HG02678 (cell line): ENCODE measurements around the gene SLC39A6.
"Not testable (repeated sequence)": the region's sequence is repeated elsewhere in the genome, so short reads cannot be mapped to it uniquely, and the experiment has no call there.

Experiments
- ATAC-seq: cut with Tn5 transposase; IDR thresholded peaks from one replicate; pipeline ENCODE4 v1.9.1; 2021; ENCODE audit warnings: mild to moderate bottlenecking, moderate library complexity; ENCODE audit not compliant: unreplicated experiment

Gene SLC39A6, protein sequence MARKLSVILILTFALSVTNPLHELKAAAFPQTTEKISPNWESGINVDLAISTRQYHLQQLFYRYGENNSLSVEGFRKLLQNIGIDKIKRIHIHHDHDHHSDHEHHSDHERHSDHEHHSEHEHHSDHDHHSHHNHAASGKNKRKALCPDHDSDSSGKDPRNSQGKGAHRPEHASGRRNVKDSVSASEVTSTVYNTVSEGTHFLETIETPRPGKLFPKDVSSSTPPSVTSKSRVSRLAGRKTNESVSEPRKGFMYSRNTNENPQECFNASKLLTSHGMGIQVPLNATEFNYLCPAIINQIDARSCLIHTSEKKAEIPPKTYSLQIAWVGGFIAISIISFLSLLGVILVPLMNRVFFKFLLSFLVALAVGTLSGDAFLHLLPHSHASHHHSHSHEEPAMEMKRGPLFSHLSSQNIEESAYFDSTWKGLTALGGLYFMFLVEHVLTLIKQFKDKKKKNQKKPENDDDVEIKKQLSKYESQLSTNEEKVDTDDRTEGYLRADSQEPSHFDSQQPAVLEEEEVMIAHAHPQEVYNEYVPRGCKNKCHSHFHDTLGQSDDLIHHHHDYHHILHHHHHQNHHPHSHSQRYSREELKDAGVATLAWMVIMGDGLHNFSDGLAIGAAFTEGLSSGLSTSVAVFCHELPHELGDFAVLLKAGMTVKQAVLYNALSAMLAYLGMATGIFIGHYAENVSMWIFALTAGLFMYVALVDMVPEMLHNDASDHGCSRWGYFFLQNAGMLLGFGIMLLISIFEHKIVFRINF

DNA sequence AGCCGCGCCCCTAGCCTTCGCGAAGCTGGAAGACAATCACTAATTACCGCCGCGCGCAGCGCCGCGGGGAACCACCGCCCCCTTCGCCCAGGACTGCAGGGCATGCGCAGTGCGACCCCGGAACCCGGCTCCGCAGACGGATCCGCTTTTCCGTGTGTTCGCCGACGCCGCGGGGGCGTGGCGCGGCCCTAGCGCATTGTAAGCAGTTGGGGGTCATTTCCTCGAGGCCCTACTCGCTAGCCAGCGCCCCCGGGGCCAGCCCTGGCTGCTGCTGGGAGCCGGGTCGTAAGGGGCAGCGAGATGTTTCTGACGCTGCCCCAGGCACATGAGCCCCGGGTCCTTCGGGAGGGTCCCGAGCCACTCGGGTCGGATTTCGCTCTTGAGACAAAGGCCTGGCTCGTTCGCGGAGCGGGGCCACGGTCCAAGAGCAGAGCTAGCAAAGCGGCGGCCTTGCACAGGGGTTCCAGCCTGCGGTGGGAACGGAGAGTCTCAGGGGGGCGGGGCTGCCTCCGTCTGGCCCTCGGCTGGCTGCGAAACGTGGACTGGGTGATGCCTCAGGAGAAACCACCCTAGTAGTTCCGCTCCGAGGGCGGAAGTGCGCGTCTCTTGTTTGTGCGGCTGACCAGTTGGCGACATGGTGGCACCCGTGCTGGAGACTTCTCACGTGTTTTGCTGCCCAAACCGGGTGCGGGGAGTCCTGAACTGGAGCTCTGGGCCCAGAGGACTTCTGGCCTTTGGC, at the start of gene SLC39A6, which contains the start of gene ELP2:
Gene SLC39A6 (minus strand): TSS at position 41 of the 739 bp plus-strand sequence. CDS start 2,333 bp downstream, outside the sequence.
Gene ELP2 (plus strand): TSS at position 600 of the 739 bp plus-strand sequence. CDS start 35 bp downstream, at position 635.
- ATAC-seq: peak; percentile 92

DNA sequence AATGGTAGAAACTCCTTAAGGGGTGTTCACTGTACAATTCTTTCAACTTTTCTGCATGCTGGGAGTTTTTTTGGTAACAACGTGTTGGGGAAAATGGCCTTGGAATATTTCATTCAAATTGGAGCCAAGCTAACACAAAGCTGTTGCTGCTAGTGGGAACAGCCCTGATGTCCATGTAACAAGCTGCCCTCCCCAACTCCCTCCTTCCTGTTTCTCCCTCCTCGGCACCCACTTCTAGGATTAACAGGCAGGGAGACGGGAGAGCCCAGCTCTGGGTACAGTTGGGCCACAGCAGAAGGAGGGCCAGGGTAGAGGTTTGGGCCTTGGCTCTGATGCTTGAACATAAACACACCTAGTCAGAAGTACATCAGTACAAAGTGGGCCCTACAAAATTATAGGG, 48.8 kb upstream of the SLC39A6 start:
- no peak for ATAC-seq

DNA sequence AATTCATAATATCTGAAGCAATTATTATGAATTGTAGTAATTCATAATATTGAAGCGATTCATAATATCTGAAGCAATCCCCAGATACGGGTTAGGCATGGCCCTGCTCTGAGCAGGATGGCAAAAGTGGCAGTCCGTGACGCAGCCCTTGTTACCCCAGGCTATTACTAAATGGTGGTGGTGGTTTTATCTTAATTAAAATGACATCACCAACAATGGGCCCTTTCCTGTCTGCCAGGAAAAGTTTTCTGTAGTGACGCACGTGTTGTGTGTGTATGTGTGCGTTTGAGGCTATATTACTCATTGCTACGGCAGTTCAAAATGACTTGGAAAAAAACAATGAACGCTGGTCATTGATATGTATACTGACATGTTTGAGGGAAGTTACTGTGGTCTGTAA, 47.6 kb upstream of the SLC39A6 start:
- ATAC-seq: no peak

DNA sequence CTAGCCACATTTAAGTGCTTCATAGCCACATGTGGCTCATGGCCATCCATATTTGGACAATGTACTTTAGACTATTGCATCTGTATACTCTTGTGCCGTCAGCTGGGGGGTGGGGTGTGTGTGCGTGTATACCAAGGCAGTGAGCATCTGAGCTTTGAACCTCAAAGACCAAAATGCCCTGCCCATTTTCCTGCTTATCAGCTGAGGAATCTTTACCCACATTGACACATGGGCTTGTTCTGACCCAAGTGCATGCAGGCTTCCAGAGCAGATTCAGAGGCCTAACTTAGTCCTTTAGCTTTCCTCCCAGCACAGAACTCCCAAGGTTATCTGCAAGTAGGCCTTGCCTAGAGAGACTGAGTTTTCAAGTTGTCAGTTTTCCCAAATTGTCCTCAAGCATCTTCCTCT, 47.0 kb upstream of the SLC39A6 start:
- no peak for ATAC-seq

DNA sequence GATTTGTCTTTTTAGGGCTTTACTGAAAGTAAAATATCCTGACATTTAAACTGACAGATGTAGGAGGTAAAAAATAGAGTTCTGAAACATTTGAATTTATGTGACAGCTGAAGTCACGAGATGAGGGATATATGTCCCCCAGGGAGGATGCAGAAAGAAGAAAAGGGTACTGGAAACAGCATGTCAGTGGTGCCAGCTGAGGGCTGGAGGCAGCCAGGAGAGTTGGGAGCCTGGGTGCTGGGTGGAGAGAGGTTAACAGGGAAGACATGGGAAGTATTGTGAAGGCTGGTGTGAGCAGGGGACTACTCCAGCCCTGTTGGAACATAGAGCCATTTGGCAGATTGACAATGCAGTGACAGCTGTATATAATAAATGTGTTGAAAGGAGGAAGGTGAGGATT, 46.3 kb upstream of the SLC39A6 start:
- ATAC-seq: no peak

DNA sequence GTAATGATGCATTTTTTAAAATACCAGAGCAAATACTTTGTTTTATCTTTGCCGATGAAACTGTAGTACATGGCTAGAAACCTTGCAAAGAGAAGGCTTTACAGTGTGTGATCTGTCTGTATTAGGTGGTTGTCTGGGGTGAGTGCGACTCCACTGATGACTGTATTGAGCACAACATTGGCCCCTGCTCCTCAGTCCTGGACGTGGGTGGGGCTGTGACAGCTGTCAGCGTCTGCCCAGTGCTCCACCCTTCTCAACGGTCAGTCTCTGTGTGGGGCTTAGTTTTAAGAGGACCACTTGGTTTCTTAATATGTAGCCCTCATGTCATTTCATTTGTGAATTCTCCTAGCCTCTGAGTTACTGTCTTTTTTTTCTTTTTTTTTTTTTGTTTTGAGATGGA, 40.8 kb upstream of the SLC39A6 start:
- no peak for ATAC-seq

DNA sequence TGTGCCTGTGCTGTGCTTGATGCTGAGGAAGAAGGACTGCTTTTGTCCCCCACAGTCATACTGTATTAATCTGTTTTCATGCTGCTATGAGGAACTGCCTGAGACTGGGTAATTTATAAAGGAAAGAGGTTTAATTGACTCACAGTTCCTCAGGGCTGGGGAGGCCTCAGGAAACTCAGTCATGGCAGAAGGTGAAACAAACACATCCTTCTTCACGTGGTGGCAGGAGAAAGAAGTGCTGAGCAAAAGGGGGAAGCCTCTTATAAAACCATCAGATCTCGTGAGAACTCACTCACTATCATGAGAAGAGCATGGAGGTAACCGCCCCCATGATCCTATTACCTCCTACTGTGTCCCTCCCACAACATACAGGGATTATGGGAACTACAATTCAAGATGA, 39.2 kb upstream of the SLC39A6 start:
- not testable (repeated sequence) for ATAC-seq

DNA sequence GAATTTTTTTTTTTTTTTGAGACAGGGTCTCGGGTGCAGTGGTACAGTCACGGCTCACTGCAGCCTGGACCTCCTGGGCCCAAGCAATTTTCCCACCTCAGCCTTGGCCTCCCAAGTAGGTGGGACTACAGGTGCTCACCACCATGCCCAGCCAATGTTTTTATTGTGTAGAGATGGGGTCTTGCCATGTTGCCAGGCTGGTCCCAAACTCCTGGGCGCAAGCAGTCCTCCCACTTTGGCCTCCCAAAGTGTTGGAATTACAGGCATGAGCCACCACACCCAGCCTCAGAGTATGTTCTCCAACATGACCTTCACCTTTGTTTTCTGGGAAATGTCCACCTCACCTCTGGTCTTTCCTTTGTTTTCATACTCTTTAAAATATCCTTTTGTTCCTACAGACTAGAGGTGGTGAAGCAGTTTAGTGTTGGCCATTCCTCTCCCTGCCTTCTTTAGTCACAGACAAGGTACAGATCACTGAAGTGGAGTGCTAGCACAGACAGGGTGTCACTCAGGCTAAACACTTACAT, 38.6 kb upstream of the SLC39A6 start:
- ATAC-seq: no peak

DNA sequence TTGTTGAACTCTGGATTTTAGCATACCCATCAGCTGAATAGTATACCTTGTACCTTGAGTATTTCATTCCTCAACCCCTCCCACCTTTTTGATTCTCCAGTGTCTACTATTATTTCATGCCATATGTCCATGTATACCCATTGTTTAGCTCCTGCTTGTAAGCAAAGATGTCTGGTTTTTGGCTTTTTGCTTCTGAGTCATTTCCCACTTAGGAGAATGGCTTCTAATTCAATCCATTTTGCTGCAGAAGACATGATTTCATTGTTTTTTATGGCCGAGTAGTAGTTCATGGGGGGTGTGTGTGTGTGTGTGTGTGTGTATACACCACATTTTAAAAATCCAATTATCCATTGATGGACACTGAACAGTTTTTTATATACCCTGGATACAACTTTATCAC, 33.8 kb upstream of the SLC39A6 start:
- ATAC-seq: no peak

DNA sequence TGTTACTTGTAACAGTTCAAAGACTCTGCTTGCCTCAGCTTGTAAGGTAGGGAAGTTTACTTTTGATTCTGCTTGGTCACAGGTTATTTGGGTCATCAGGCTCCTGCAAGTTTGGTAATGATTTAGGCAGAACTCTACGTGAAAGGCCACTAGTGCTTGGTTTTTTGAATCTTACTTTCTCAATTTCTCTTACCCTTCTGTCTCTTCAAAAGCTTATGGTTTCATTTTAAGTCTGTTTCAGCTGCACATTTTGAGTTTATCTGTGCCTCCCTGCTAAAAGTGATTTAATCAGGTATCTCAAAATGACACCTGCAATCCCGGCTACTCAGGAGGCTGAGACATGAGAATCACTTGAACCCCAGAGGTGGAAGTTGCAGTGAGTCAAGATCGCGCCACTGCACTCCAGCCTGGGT, 31.8 kb upstream of the SLC39A6 start:
- no peak for ATAC-seq

DNA sequence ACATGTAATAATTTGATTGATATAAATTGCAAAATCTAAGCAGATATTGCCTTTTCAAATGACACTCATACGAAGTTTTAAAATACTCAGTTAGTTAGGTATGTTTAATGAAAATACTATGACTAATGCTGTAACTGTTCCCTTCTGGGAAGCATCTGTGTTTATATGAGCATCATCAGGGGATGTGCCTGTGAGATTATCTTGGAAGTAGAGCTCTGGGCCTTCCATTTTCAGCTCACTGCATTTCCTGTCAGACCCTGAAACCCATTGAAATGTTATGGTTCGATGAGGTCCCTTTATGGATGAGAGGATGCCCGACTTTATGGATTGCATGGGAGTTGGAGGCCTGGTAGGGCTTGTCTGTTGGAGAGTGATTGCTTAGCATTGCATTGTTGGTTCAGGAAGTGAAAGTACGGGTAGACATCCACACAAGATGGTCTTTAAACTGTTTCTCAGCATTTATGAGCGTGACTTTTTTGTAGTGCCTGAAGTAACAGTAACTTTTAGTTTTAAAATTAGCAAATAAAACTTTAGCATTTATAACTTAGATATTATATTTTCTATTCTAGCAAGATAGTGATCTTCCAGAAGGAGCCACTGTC, 29.2 kb upstream of the SLC39A6 start:
- no peak for ATAC-seq

DNA sequence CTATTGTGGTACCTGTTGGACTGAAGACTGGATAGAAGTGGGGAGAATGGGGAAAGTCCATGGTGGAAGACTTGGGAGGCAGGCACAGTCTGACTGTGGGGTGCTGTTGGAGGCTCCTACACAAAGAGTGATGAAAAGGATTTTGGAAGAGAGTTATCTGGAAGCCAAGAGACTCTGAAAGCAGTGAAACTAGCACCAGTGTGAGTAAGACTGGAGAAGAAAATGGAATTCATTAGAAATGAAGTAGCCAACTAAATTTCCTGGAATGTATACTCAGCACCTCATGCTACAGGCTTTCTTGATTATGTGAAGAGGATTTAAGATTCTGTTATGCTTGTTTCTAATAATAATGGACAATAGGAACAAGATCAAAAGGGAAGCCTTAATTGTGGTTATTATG, 28.3 kb upstream of the SLC39A6 start:
- ATAC-seq: no peak

DNA sequence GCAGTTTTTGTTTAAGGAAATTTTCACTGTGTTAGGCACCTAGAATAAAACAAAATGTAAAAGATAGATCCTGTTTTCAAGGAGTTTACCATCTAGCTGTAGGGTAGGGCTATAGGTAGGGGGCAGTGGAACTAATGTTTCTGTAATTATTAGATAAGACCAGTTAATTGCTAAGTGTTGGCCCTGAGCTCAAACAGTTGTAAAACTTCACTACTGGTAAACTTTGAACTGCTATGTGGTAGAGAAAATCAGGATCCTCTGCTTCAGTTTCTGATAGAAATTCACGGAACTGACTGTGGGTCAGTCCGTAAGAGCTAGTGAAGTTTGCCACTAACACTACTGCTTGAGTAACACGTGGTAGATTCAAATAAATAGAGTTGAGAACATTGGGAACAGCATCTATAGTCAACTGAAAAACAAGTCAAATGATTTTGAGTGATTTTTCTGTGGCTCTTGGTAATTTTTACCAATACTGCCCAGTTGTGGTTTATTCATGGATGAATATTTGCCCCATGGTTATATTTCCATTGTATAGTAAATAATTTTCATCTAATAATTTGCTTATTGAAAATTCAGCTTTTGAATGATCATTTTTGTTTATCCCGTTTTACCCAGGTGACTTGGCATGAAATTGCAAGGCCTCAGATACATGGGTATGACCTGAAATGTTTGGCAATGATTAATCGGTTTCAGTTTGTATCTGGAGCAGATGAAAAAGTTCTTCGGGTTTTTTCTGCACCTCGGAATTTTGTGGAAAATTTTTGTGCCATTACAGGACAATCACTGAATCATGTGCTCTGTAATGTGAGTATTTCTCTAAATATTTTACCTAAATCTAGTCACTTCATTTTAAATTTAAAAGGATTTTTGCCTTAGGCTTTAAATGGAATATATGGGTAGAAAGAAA, 27.0 kb upstream of the SLC39A6 start:
- ATAC-seq: no peak

DNA sequence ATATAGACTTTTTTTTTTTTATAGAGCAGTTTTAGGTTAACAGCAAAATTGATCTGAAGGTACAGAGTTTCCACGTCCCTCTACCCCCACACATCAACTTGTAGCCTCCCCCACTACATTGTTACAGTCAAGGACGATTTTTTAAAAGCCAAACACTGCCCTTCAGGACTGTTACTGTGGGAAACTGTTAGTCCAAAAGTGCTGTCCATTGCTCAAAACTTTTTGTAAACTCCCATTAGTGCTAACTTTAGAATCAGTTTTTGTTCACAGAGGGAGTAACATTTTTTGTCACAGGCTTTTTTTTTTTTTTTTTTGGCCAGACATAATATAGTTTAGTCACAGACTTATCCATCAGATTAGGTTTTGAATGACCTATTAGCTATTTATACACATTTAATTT, 24.6 kb upstream of the SLC39A6 start:
- no peak for ATAC-seq

DNA sequence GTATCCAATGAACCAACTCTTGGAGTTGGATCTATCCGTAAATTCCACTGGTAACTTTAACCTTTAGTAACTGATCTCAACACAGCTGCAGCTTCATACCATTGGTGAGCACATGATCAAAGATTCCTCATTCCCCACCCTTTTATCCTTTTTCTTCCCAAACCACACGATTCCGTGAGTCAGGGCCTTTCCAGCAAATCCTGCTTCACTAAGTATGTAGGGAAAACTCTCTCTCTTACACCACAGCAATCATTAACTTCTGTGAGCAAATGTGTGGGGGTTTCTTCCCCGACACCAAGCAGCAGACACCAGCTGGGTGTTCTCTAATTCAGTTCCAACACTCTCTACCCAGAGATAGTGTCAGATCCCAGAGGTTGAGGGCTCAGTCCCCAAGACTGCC, 24.1 kb upstream of the SLC39A6 start:
- ATAC-seq: no peak

DNA sequence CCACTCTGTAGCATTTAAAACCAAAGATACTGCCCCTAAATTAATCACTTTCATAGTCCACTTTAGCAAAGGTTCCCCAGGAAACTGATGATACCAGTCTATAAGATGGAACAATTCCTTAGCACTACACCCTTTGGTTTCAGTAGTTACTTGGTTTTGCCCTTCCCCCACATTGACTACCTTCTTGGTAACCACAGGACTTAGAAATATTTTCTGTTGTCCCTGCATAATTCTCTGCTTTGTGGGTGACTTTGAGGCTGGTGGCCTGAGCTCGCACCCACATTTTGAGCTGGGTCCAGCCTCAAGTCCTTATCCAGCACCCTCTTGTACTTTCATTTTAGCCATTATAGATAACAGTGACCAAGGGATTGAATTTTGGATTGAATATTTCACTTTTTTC, 23.6 kb upstream of the SLC39A6 start:
- ATAC-seq: no peak

DNA sequence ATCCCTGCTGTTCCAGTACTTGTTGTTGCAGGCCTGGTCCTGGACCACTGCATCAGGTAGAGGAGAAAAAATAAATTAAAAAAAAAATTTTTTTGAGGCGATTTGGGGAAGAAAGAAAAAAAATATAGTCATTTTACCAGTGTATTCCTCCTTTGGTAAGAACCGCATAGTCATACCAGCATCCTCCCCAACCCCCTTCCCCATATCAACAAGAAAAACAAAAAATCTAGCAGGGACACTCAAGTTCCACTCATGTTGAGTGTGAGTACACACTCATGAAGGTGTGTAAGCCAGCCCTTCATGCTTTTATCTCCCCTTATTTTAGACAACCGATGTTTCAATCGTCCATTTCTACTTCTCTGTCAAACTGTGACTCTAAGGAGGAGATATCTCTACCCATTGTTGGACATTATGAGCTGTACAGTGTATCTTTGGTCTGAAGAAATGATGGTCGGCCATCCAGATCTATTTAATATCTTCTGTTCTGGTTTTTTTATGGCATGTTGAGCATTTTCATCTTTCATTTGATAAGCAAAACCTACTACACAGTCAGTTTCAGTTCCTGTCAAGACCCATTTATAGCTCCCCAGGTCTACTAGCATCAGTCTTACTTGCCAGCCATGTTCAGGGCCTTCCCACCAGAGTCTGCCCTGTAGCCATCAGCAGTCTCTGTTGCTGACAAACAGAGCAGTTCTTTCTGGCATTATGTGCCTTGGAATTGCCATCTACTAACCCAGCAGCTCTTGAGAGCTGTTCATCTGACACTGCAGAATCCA, 20.6 kb upstream of the SLC39A6 start:
- peak; percentile 96 for ATAC-seq

DNA sequence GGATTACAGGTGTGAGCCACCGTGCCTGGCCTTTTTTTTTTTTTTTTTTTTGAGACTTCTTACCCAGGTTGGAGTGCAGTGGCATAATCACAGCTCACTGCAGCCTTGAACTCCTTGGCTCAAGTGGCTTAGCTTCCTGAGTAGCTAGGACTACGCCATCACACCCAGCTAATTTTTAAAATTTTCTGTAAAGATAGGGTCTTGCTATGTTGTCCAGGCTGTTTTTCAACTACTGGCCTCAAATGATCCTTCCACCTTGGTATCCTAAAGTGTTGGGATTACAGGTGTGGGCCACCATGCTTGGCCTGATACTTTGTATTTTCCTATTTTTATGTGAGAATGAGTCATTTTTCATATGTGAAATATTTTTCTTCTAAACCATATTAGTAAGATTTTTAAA, 14.3 kb upstream of the SLC39A6 start:
- no peak for ATAC-seq

DNA sequence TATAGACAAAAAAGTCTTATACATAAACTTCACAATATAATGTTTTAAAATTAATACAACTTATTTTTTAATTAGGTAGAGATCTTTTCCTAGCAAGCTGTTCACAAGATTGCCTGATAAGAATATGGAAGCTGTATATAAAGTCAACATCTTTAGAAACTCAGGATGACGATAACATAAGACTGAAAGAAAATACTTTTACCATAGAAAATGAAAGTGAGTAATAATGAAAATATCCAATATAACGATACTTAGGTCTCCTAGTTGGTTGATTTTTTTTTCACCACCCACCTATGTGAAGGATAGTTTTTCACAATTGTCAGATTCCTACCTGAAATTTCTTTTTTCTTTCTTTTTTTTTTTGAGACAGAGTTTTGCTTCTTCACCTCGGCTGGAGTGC, 13.6 kb upstream of the SLC39A6 start:
- ATAC-seq: no peak
